GM19239 (cell line): ENCODE data around the gene SNRPD2.
"Not testable (repeated sequence)": the region's sequence is repeated elsewhere in the genome, so short reads cannot be mapped to it uniquely, and the experiment has no call there.

Experiments
- DNase-seq: peaks from one replicate; pipeline ENCODE4 v3.0.0; 2011; ENCODE audit warnings: low spot score; ENCODE audit not compliant: insufficient read length
- FAIRE-seq: peaks from 2 replicates; lab custom pipeline; 2011; peaks lifted over from hg19 to GRCh38; lab: Jason Lieb, UNC

The SNRPD2 gene

DNA sequence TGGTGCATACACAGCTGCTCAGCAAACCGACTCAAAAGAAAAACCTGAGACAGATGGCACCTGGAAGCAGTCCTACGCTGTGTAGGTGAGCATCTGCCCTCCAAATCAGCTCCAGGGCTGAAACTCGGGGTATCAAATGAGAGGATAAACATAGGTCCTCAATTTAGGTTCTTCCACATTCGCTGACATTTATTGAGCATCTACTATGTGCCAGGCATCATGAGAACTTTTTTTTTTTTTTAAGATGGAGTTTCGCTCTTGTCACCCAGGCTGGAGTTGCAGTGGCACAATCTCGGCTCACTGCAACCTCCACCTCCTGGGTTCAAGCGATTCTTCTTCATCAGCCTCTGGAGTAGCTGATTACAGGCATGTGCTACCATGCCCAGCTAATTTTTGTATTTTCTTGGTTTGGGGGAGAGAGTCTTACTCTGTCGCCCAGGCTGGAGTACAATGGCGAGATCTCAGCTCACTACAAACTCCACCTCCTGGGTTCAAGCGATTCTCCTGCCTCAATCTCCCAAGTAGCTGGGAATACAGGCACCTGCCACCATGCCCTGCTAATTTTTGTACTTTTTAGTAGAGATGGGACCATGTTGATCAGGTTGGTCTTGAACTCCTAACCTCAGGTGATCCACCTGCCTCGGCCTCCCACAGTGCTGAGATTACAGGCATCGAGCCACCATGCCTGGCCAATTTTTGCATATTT, 14.1 kb upstream of the SNRPD2 start:
- DNase-seq (no peak), FAIRE-seq (no peak)

DNA sequence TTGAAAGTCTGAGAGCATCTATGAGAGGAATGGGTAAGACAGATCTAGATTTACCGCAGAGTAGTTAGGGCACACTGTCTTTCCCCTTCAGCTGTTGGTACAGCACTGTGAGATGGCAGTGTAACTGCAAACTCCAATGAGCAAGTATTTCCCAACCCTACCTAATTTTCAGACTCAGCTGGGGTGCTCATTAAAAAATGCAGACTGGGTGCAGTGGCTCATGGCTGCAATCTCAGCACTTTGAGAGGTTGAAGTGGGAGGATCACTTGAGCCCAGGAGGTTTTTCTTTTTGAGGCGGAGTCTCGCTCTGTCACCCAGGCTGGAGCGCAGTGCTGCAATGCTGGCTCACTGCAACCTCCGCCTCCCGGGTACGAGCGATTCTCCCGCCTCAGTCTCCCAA, 13.4 kb upstream of the SNRPD2 start:
- no peak for FAIRE-seq

DNA sequence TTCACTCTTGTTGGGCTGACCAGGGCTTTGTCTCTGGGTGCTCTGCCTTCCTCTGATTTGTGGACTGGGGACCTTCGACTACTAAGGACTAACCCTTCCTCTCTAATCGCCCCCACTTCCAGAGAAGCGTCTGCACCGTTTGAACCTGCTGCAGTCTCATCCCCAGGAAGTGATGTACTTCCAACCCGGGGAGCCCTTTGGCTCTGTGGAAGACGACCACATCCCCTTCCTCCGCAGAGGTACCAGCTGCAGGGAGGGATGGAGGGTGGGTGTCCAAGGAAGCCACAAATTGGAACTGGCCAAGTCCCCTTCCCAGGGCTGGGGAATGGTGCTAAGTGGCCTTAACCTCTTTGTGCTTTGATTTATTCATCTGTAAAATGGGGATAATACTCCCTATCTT, 9.9 kb upstream of the SNRPD2 start:
- DNase-seq (no peak), FAIRE-seq (no peak)

More for the DNA sequence above, 13.4 kb upstream of the SNRPD2 start:
- no peak for DNase-seq

DNA sequence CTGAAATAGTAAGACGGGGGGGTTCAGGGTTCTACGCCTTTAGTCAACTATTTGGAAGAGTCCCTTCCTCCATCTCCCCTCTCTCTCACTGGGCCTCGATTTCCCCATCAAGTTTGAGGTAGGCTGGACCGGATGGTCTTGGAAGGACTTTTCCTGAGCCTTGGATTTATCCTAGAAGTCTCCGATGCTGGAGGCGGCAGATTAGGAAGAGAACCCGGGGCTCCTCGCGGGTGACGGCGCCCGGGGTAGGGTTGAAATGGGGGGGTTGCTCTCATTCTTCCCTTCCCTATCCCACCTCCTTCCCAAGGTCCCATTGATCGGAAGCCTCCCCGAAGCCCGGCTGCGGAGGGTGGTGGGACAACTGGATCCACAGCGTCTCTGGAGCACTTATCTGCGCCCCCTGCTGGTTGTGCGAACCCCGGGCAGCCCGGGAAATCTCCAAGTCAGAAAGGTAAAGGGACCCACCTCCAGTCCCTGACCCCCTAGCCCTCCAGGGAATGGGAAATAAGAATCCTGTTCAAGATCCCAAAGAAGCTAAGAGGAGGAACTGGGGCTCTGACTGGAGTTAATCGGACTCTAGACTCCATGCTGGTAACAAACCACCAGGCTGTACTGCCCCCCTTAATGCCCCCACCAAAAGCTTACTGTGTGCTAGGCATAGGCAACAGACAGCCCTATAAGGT, 1.5 kb upstream of the SNRPD2 start:
- DNase-seq: peak; percentile 53

DNA sequence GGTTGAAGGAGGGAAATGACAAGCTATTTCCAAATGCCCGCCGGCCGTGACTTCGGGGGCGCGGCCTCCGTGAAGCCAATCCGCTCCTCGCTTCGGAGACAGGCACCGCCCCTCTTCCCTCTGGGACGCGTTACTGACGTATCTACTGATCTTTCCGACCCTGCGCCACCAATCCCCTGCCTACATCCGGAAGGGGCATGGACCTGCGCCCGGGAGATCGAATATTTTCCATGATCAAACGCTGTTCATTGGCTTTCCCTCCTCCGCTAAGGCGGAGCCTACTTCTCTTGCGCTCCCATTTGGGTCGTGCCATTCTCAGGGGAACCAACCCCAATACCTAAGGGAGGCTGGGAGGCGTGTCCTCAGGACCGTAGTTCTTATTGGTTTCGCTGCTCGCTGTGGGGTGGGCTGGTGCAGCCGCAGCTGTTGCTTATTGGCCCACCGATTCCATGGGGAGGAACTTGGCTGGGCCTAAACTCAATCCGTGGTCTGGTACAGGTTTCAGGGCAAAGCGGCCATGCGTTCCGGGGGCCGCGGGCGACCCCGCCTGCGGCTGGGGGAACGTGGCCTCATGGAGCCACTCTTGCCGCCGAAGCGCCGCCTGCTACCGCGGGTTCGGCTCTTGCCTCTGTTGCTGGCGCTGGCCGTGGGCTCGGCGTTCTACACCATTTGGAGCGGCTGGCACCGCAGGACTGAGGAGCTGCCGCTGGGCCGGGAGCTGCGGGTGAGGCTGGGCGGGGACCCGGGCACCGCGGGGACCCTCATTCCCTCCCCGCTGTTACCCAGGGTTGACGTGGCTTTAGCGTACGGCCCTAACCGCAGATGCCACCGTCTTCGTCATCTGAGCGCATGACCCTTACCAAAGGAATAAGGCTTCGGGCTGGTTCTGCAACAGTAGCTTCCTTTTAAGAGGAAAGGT, 693 bp upstream of the SNRPD2 start, which contains the start of gene QPCTL:
Gene QPCTL, plus strand, starts transcription at position 480 of the 919 bp plus-strand sequence. Its CDS starts 38 bp downstream, at position 518.
- DNase-seq (peak; percentile 88), FAIRE-seq (peak; percentile 100)

More for the DNA sequence above, 1.5 kb upstream of the SNRPD2 start:
- peak; percentile 31 for FAIRE-seq

DNA sequence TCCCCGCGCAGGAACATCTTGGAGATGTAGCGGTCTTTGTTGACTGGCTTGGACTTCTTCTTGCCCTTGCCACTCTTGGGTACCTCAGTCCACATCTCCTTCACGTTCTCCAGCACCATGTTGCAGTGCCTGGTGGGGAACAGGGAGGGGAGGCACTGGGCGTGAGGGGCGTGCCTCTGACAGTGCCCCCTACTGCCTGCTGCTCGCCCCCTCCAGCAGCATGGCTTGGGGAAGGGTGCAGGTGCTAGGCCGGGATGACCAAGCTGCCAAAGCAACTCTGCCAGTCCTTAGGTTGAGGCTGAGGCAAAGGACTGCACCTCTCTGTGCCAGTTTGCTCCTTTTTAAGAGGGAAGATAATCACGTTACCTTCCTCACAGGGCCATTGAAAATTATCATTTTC, 4.2 kb downstream of the SNRPD2 start:
- DNase-seq (no peak), FAIRE-seq (no peak)

DNA sequence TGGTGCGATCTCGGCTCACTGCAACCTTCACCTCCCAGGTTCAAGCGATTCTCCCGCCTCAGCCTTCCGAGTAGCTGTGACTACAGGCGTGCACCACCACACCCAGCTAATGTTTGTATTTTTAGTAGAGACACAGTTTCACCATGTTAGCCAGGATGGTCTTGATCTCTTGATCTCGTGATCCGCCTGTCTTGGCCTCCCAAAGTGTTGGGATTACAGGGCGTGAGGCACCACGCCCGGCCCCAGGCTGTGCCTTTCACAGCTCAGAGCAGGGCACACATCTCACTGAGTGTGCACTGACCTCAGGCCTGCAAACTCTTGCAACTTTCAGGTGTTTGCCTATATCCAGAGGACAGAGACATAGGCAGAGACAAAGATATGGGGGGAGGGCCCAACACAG, 6.7 kb downstream of the SNRPD2 start:
- FAIRE-seq, DNase-seq: not testable (repeated sequence)

DNA sequence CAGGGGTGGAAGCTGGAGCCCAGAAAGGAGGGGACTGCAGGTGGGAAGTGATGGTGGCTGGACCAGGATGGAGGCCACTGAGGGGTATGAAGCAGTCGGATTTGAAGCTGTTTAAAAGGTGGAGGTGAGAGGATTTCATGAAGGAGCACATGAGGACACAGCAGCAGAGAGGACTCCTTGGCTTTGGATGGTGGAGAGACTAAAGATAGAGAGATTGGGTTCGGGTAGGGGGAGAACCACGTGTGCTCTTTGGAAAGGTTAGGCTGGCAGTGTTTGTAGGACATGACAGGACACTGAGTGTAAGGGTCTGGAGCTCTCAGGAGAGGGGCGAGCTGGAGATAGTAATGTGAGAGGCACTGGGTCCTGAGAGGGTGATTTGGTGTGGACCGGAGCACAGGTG, 8.8 kb downstream of the SNRPD2 start:
- FAIRE-seq: no peak
- no peak for DNase-seq

DNA sequence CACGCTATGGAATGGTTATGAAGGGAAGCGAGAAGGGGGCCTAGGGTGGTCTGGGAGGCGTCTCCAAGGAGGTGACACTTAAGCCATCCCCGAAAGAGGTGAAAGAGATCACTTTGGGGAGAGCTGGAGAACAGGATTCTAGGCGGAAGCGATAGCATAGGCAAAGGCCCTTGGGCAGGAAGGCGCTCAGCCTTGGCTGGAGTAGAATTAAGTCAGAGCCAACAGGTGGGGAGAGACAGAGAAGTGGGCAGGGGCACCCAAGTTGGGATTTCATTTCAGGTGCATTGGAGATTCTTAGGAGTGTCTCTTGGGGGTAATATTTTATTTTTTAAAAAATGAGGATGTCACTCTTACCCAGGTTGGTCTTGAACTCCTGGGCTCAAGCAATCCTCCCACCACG, 9.6 kb downstream of the SNRPD2 start:
- DNase-seq: no peak
- no peak for FAIRE-seq

DNA sequence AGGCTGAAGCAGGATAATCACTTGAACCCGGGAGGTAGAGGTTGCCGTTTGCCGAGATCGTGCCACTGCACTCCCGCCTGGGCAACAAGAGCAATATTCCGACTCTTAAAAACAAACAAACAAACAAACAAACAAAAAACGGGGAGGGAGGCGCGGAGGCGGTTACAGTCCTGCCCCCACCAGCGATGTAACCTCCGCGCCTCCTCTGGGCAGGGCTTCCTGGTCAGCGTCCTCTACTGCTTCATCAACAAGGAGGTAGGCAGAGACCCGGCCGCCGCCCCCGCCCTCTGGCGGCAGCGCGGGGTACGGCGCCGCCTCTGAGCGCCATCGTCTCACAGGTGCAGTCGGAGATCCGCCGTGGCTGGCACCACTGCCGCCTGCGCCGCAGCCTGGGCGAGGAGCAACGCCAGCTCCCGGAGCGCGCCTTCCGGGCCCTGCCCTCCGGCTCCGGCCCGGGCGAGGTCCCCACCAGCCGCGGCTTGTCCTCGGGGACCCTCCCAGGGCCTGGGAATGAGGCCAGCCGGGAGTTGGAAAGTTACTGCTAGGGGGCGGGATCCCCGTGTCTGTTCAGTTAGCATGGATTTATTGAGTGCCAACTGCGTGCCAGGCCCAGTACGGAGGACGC, 10.2 kb downstream of the SNRPD2 start:
- DNase-seq: peak; percentile 76
- FAIRE-seq: peak; percentile 88

DNA sequence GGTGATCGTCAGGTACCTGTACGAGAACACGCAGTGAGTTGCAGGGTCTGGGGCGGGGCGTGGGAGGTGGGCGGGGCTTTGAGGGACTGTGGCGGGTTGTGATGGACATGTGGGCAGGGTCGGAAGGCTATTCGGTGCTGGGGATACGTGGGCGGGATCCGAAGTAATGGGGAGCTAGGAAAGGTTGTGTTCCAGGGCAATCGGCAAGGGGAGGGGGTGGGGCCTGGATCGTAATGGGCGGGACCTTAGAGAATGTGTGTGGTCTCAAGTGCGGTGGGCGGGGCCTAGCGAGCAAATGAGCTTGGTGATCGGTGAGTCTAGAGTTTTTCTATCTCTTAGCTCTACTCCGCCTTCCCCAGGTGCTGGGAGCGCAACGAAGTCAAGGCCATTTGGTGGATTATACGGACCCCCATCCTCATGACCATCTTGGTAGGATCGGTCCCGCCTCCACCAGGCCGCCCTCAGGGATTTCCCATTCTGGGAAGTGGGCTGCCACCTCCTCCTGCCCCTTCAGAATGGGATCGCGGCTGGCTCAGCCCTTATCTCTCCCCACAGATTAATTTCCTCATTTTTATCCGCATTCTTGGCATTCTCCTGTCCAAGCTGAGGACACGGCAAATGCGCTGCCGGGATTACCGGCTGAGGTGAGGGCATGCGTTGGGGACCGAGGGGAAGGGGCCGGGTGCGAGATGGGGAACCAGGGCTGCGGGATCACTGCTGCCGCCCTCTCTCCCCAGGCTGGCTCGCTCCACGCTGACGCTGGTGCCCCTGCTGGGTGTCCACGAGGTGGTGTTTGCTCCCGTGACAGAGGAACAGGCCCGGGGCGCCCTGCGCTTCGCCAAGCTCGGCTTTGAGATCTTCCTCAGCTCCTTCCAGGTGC, 14.2 kb downstream of the SNRPD2 start:
- FAIRE-seq (peak; percentile 93), DNase-seq (peak; percentile 80)

DNA sequence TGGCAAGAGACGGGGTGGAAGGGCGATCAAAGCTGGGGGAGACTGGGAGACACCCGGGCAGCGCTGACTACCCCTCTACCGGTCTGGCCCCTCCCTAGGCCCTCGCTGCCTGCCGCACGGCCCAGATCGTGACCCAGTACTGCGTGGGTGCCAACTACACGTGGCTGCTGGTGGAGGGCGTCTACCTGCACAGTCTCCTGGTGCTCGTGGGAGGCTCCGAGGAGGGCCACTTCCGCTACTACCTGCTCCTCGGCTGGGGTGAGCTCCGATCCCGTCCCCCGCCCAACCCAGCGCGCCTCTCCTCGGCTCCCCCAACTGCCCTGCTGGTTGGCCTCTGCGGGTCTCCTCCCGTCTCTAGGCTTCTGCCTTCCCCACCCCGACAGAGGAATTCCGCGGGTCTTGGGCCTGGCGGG, 14.9 kb downstream of the SNRPD2 start:
- FAIRE-seq (peak; percentile 37), DNase-seq (no peak)

DNA sequence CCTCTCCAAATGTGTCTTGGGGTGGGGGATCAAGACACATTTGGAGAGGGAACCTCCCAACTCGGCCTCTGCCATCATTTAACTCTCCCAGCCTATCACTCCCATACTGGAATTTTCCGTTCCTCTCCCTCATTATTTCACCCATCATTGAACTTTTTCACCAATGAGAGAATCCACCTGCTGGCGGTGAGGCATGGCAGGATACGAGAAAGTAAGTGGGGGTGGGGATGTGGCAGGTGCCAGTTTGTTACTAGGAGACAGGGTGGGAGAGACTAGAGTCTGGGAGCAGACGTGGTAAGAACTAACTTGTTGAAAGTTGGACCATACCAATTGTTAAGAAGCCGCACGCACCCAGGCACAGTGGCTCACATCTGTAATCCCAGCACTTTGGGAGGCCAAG, 16.8 kb downstream of the SNRPD2 start:
- DNase-seq (no peak), FAIRE-seq (no peak)

DNA sequence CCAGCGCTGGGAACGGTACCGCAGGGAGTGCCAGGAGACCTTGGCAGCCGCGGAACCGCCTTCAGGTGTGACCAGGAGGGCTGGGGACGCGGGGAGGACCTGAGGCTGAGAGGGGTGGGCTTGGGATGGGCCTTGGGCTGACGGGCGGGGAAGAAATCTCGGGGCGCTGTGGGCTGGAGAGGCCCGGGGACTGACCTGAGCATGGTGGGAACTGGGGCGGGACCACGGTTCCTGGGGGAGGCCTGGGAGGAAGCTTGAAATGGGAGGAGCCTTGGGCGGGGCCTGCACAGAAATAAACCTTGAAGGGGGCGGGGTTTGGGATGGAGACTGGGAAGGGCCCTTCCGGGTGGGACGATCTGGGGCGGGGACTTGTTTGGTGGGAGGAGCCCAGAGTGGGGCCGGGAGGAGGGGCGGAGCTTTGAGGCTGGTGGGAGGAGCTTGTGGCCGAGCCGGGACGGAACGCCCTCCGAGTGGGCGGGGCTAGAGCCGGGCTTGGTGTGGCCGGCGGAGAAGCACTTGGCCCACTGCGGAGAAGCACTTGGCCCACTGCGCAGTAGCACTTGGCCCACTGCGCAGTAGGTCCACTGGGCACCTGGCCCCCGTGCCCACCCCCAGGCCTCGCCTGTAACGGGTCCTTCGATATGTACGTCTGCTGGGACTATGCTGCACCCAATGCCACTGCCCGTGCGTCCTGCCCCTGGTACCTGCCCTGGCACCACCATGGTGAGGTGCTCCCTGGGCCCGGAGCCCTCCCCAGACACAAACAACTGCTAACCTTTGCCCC, 20.9 kb downstream of the SNRPD2 start:
- peak; percentile 79 for DNase-seq
- peak; percentile 97 for FAIRE-seq

DNA sequence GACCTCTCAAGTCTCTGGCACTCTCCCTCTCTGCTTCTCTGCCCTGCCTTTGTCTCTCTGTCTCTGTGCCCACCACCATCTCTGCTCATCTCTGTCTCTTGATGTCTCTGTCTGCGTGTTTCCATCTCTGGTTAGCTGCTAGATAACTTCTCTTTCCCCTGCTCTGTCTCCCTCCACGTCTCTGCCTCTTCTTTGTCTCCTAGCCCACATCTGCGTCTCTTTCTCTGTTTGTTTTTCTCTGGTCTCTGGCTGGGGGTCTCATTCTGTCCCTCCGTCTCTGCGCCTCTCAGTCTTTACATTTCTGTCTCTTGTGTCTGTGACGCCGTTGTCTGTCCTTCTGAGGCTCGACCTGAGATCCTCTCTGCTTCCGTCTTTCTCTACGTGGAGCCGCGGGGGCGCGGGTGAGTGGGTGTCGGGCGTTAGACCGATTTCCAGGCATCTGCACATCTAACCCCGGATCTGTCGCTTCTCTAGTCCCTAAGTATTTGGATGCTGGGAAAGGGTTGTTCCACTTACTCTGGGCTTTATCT, 23.3 kb downstream of the SNRPD2 start:
- no peak for FAIRE-seq

DNA sequence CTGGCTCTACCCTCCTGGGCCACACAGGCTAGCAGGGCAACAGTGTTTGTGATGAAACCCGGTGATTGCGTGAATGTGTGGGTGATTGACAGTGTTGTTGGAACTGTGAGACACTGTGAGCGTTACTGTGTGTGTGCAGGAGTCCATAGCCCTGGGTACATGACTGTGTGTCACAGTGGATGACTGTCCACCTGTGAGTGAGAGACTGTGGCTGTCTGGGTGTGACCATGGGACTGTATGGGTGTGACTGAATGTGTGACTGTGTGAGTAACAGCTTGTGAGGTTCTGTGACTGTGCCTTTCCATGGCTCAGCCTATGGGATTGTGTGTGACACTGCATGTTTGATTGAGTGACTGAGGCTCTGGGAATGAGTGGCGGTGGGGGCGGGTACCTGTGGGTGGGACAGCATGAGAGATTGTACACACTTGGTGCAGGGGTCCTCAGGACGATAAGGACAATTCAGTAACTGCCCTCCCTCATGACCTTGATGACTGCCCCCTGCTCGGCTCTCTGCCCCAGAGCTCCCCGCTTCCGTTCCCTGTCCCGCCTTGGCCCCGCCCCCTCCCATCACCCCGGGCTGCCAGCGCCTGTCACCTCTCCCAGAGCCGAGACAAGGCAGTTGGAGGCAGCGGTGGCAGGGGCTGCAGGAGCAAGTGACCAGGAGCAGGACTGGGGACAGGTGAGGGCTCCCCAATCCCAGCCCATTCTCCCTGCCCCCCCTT, 24.0 kb downstream of the SNRPD2 start, which contains the start of gene GIPR:
Gene GIPR, plus strand, starts transcription at position 602 of the 722 bp plus-strand sequence. CDS start 1,300 bp downstream, outside the sequence.
- no peak for FAIRE-seq

More for the DNA sequence above, 23.3 kb downstream of the SNRPD2 start:
- DNase-seq: no peak

DNA sequence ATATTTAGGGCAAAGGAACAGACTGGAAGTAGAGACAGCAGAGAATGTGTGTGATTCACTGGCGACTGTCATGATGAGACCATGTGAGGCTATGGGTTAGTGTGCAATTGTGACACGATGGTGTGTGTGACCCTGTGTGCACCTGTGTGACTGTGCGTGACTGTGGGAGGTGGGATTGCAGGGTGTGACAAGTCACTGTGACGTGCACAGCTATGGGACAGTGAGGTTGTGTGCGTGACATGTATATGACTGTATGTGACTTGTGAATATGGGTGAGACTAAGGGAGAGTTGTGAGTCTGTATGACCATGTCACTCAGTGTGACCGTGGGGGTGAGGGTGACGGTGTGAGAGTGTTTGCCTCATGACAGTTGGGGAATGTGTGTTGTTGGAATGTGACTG, 27.2 kb downstream of the SNRPD2 start:
- FAIRE-seq (no peak), DNase-seq (no peak)

More for the DNA sequence above, 24.0 kb downstream of the SNRPD2 start, which contains the start of gene GIPR:
- no peak for DNase-seq
